OCI-LY3 (cell line): ENCODE results near the gene PRKCE.

Experiments used
- H2AFZ ChIP-seq: fragments of 200-600, 300-600 bp; shearing (Covaris generic); 2 replicates; pipeline ENCODE4 v1.6.0; 2014; ENCODE audit warnings: antibody characterized with exemption, low read depth, low read length
- H3K27ac ChIP-seq: fragments of 200-600, 300-600 bp; sonication (generic); 2 replicates; pipeline ENCODE4 v1.5.1; 2014; ENCODE audit warnings: mild to moderate bottlenecking, low read length, moderate library complexity, mixed read lengths
- H3K27me3 ChIP-seq: fragments of 200-600, 300-600 bp; sonication (generic); 2 replicates; pipeline ENCODE4 v1.6.1; 2014; ENCODE audit warnings: low read depth, low read length, mixed read lengths
- H3K36me3 ChIP-seq: fragments of 200-600, 300-600 bp; sonication (generic); replicated peaks from 2 replicates; pipeline ENCODE3; 2014; ENCODE audit warnings: low read depth, low read length, mixed read lengths
- H3K4me1 ChIP-seq: fragments of 300-600, 200-600 bp; sonication (generic); 2 replicates; pipeline ENCODE4 v1.6.1; 2014; ENCODE audit warnings: low read length, mixed read lengths
- H3K4me2 ChIP-seq: fragments of 200-600, 300-600 bp; sonication (generic); 2 replicates; pipeline ENCODE4 v1.6.1; 2014; ENCODE audit warnings: low read length, mixed read lengths
- H3K4me3 ChIP-seq: fragments of 300-600, 200-600 bp; sonication (generic); 2 replicates; pipeline ENCODE4 v1.5.1; 2014; ENCODE audit warnings: antibody characterized with exemption, mild to moderate bottlenecking, low read length, moderate library complexity
- H3K79me2 ChIP-seq: fragments of 300-600, 200-600 bp; shearing (Covaris generic); 2 replicates; pipeline ENCODE4 v1.6.1; 2014; ENCODE audit warnings: mild to moderate bottlenecking, low read length, mixed read lengths
- H3K9ac ChIP-seq: fragments of 300-600, 200-600 bp; shearing (Covaris generic); 2 replicates; pipeline ENCODE4 v1.6.0; 2014; ENCODE audit warnings: mild to moderate bottlenecking, low read length, moderate library complexity
- H3K9me3 ChIP-seq: fragments of 200-600, 300-600 bp; shearing (Covaris generic); 2 replicates; pipeline ENCODE4 v1.6.1; 2014; ENCODE audit warnings: low read length, mixed read lengths; ENCODE audit not compliant: insufficient read depth
- H4K20me1 ChIP-seq: fragments of 200-600, 300-600 bp; sonication (generic); 2 replicates; pipeline ENCODE4 v1.6.1; 2016; ENCODE audit warnings: low read length, mixed read lengths; ENCODE audit not compliant: insufficient read depth
- EZH2phosphoT487 ChIP-seq: fragments of 200-600 bp; shearing (Covaris generic); IDR thresholded peaks from 2 replicates; pipeline ENCODE4 v1.6.1; 2018; ENCODE audit warnings: antibody characterized with exemption, mixed run types, low read depth
- TF ChIP-seq, protein P1 (sequence below): fragments of 200-600, 300-600 bp; sonication (generic); IDR thresholded peaks from 2 replicates; pipeline ENCODE4 v1.5.1; 2014; ENCODE audit warnings: antibody characterized with exemption, low read length, low read depth

Gene PRKCE

DNA sequence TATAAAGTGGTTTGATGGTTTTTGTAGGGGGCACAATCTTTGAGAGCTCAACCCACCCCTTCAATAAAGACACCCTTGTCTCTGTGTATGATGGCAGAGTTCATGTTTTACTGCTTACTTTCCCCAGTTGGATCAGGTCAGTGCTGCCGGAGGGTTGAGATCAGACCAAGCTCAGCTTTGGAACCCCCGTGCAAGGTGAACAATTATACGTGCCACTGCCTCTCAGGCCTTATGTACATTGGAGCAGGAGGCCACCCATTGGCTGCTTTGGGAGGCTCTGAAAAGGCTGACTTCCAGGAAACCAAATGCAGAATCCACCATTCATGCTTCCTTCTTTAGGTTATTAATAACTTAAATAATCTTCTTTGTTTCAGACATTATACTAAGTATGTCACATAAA lies 542.4 kb downstream of the PRKCE start:
- no peak overlapping the region for H3K27ac ChIP-seq
- no peak overlapping the region for H3K9ac ChIP-seq
- H3K4me3 ChIP-seq: no peak overlapping the region
- H3K4me1 ChIP-seq: no peaks in the 10 kb centered on the region
- TF ChIP-seq, protein P1, sequence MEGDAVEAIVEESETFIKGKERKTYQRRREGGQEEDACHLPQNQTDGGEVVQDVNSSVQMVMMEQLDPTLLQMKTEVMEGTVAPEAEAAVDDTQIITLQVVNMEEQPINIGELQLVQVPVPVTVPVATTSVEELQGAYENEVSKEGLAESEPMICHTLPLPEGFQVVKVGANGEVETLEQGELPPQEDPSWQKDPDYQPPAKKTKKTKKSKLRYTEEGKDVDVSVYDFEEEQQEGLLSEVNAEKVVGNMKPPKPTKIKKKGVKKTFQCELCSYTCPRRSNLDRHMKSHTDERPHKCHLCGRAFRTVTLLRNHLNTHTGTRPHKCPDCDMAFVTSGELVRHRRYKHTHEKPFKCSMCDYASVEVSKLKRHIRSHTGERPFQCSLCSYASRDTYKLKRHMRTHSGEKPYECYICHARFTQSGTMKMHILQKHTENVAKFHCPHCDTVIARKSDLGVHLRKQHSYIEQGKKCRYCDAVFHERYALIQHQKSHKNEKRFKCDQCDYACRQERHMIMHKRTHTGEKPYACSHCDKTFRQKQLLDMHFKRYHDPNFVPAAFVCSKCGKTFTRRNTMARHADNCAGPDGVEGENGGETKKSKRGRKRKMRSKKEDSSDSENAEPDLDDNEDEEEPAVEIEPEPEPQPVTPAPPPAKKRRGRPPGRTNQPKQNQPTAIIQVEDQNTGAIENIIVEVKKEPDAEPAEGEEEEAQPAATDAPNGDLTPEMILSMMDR: no peak
- no peak for TF ChIP-seq EZH2phosphoT487
- H3K79me2 ChIP-seq: no peaks in the 10 kb centered on the region
- H3K4me2 ChIP-seq: no peak overlapping the region
- H2AFZ ChIP-seq: no peak overlapping the region
- H3K9me3 ChIP-seq: no peaks in the 10 kb centered on the region
- H3K36me3 ChIP-seq: no peaks in the 10 kb centered on the region
- no peaks in the 10 kb centered on the region for H4K20me1 ChIP-seq
- peaks cover 4% of the 10 kb centered on the region for H3K27me3 ChIP-seq

DNA sequence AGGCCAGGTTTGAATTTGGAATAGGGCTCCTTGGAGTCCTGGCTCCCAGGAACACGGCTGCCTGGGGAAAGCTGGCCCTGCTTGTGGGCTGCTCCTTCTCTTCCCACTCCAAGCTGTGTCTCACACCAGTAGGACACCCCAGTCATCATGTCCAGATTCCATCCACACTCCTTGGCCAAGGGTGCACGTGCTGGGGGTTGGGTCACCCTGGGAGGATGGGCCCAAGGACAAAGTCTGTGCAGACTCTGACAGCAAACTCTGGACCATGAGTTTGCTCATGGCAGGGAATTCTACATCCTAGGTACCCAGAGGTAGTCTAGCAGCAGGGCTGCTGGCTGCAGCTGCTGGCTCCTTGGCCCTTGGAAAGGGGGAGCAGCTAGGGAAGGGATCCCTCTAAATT lies 543.4 kb downstream of the PRKCE start:
- Histone ChIP-seq H2AFZ (no peak overlapping the region), H3K4me2 (no peak overlapping the region), H3K27me3 (peaks cover 4% of the 10 kb centered on the region), H3K4me3 (no peak overlapping the region), H3K36me3 (no peaks in the 10 kb centered on the region), H3K4me1 (no peaks in the 10 kb centered on the region), H3K27ac (no peak overlapping the region), H3K9ac (no peak overlapping the region), H3K9me3 (no peaks in the 10 kb centered on the region), H3K79me2 (no peaks in the 10 kb centered on the region), H4K20me1 (no peaks in the 10 kb centered on the region)
- TF ChIP-seq EZH2phosphoT487: no peak
- TF ChIP-seq, protein P1: no peak

DNA sequence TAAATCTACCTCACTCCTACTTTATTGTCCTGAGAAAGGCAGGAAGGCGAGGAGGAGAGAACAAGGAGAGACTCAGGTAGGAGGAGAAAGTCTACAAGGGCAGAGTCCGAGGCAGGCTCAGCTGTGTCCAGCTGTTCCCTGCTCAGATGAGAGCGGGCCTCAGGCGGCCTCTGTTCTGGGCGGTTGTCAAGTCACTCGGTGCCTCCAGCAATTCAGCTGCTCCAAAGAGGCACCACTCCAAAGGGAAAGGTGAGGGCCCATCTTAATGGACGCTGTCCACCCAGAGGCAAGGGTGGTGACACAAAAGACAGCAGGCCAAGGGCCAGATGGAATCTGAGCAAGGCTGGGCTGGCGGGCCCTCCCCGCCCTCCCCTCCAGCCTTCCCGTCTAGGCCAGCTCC lies 544.3 kb downstream of the PRKCE start:
- Histone ChIP-seq H3K9ac (no peak overlapping the region), H3K4me2 (no peak overlapping the region), H3K36me3 (no peaks in the 10 kb centered on the region), H3K9me3 (no peaks in the 10 kb centered on the region), H2AFZ (no peak overlapping the region), H3K27ac (no peak overlapping the region), H4K20me1 (no peaks in the 10 kb centered on the region), H3K4me1 (peaks cover 4% of the 10 kb centered on the region), H3K4me3 (no peak overlapping the region), H3K27me3 (no peaks in the 10 kb centered on the region), H3K79me2 (no peaks in the 10 kb centered on the region)
- TF ChIP-seq EZH2phosphoT487: no peak
- TF ChIP-seq, protein P1: no peak

- no peak overlapping the region for H3K27ac ChIP-seq
- TF ChIP-seq EZH2phosphoT487: no peak
- TF ChIP-seq, protein P1: no peak
- no peak overlapping the region for H2AFZ ChIP-seq
Measured at GRCh38 chr2:46196871-46197462, 545.5 kb downstream of the PRKCE start.

More at GRCh38 chr2:46196871-46197462, 545.5 kb downstream of the PRKCE start:
- H3K36me3 ChIP-seq: no peaks in the 10 kb centered on the region
- peaks cover 4% of the 10 kb centered on the region for H3K4me1 ChIP-seq
- no peak overlapping the region for H3K4me3 ChIP-seq
- no peak overlapping the region for H3K9ac ChIP-seq
- H3K4me2 ChIP-seq: no peak overlapping the region
- H3K79me2 ChIP-seq: no peaks in the 10 kb centered on the region
- H3K9me3 ChIP-seq: no peaks in the 10 kb centered on the region
- no peaks in the 10 kb centered on the region for H4K20me1 ChIP-seq
- no peaks in the 10 kb centered on the region for H3K27me3 ChIP-seq
